Gastroesophageal sphincter (tissue), 4 donors: Measurements from ENCODE around the gene TPI1. TPM values are rescaled to one million over a fixed set of nuclear protein-coding genes. Genes with fewer than 3 reads are reported as not detected.
A peak's percentile ranks its signal among the peaks of the same experiment; 100 is the strongest.

Source experiments
- ATAC-seq: fragments of 150-250 bp; one replicate; pipeline ENCODE4 v1.9.1; 2016; ENCODE audit warnings: mild to moderate bottlenecking, moderate library complexity
- H3K27ac ChIP-seq, 4 donors: fragments of 200-600 bp; sonication (generic) in 3 of 4; 1 replicate in 3 of 4; 2 replicates in 1 of 4; pipeline ENCODE4 v1.5.1; 2016 to 2019
- H3K27me3 ChIP-seq: fragments of 200-600 bp; sonication (generic); one replicate; pipeline ENCODE4 v1.5.1; 2019
- H3K36me3 ChIP-seq, 2 donors: fragments of 200-600 bp; sonication (generic); one replicate each; pipeline ENCODE4 v1.5.1; 2019; ENCODE audit warnings: control low read depth in 1 of 2
- H3K4me1 ChIP-seq, 3 donors: fragments of 200-600 bp; sonication (generic); 1 replicate in 2 of 3; 2 replicates in 1 of 3; pipeline ENCODE4 v1.5.1; 2016 to 2019; ENCODE audit warnings: control low read depth in 2 of 3
- H3K4me3 ChIP-seq, 2 donors: fragments of 200-600 bp; sonication (generic); one replicate each; pipeline ENCODE4 v1.5.1; 2019; ENCODE audit warnings: mild to moderate bottlenecking in 1 of 2, moderate library complexity in 1 of 2
- H3K9me3 ChIP-seq, 3 donors: fragments of 200-600 bp; sonication (generic); one replicate each; pipeline ENCODE4 v1.5.1; 2017 to 2019; ENCODE audit warnings: control low read depth in 2 of 3
- CTCF ChIP-seq, 4 experiments: fragments of 200-600 bp in 2 of 4; fragments of 450-650 bp in 2 of 4; sonication (generic) in 1 of 4; IDR thresholded peaks; one replicate each; pipeline ENCODE4 v1.5.1; 2017 to 2019; ENCODE audit warnings: antibody characterized with exemption in 4 of 4, mild to moderate bottlenecking in 2 of 4, moderate library complexity in 2 of 4
- EP300 ChIP-seq: sonication (generic); formaldehyde crosslinking; IDR thresholded peaks from one replicate; pipeline ENCODE4 v1.6.1; 2017; ENCODE audit warnings: antibody characterized with exemption, mild to moderate bottlenecking
- POLR2A ChIP-seq, 2 donors: fragments of 450-650 bp; IDR thresholded peaks; one replicate each; pipeline ENCODE4 v1.6.1; 2017; ENCODE audit warnings: antibody characterized with exemption in 2 of 2, mild to moderate bottlenecking in 2 of 2, moderate library complexity in 1 of 2
- POLR2AphosphoS5 ChIP-seq: sonication (generic); formaldehyde crosslinking; IDR thresholded peaks from one replicate; pipeline ENCODE4 v1.6.1; 2017; ENCODE audit warnings: antibody characterized with exemption
- WGBS, 2 donors: methylation state at CpG; one replicate each; pipeline ENCODE4 v1.1.5; 2018; ENCODE audit warnings: low coverage in 1 of 2; 5-methylcytosine and 5-hydroxymethylcytosine counted together
- total RNA-seq, 4 donors: library from RNA; depleted of rRNA; stranded (reverse); fragments of >200 nt; gene quantifications; one replicate each; pipeline ENCODE4 v1.1.0, GENCODE V29; 2016

The TPI1 gene
- total RNA-seq, 4 donors from 2014 or later = 324 to 473 (median 392) TPM

GRCh38 chr12:6820166-6820565, 47.2 kb upstream of the TPI1 start:
- Histone ChIP-seq H3K27me3 (peaks cover 31% of the 10 kb centered on the region), H3K27ac (no peak overlapping the region), H3K36me3 (no peaks in the 10 kb centered on the region), H3K9me3 (no peaks in the 10 kb centered on the region), H3K4me1 (peaks cover 0 to 35% (median 17%) of the 10 kb centered on the region in 3 donors), H3K4me3 (no peak overlapping the region)
- no peak for TF ChIP-seq POLR2AphosphoS5
- no peak for TF ChIP-seq EP300
- no peak for TF ChIP-seq POLR2A (IDR thresholded peaks at IDR 0.05)
- TF ChIP-seq CTCF (IDR thresholded peaks at IDR 0.05) = no peak
- ATAC-seq = no peak
- WGBS, 2 donors = 86 to 87% methylated on average over 2 to 4 of the region's 5 CpGs

GRCh38 chr12:6821591-6822425, 45.5 kb upstream of the TPI1 start, which contains the start of gene GPR162:
GPR162 (plus strand) TSS chr12:6821821; CDS start chr12:6823899, 2,078 bp downstream.
- WGBS, 2 donors = 0% methylated on average over 8 of the region's 28 CpGs; no CpG with 5 or more reads in 1 of the 2 donors
- peaks cover 0 to 51% (median 26%) of the 10 kb centered on the region in 3 donors for H3K4me1 ChIP-seq
- no peaks in the 10 kb centered on the region for H3K9me3 ChIP-seq
- no peaks in the 10 kb centered on the region for H3K36me3 ChIP-seq
- peak within 1 kb of the TSS; percentile 35 to 56 for H3K4me3 ChIP-seq
- peak within 1 kb of the TSS in 3 of 4 donors; percentile 63 to 72 (median 64) for H3K27ac ChIP-seq
- H3K27me3 ChIP-seq = peaks cover 31% of the 10 kb centered on the region
- peak; percentile 69 for ATAC-seq
- no peak for TF ChIP-seq POLR2A (IDR thresholded peaks at IDR 0.05)
- no peak for TF ChIP-seq POLR2AphosphoS5
- TF ChIP-seq EP300 = no peak
- no peak for TF ChIP-seq CTCF (IDR thresholded peaks at IDR 0.05)

- H3K27me3 ChIP-seq = peaks cover 31% of the 10 kb centered on the region
- peak overlapping the region in 1 of 2 donors; percentile 56 for H3K4me3 ChIP-seq
- peak overlapping the region in 1 of 4 donors; percentile 72 for H3K27ac ChIP-seq
- no peaks in the 10 kb centered on the region for H3K9me3 ChIP-seq
- H3K36me3 ChIP-seq = no peaks in the 10 kb centered on the region
- no peak for TF ChIP-seq POLR2A (IDR thresholded peaks at IDR 0.05)
- TF ChIP-seq EP300 = no peak
- no peak for TF ChIP-seq CTCF (IDR thresholded peaks at IDR 0.05)
- no peak for TF ChIP-seq POLR2AphosphoS5
- 10 to 38% methylated on average over 3 of the region's 7 CpGs for WGBS, 2 donors
- no peak for ATAC-seq
- H3K4me1 ChIP-seq = peaks cover 0 to 59% (median 33%) of the 10 kb centered on the region in 3 donors
These were observed 44.8 kb upstream of the TPI1 start for GRCh38 chr12:6822426-6823135.

GRCh38 chr12:6823182-6824084, 43.9 kb upstream of the TPI1 start:
- WGBS, 2 donors = 47 to 74% methylated on average over 2 of the region's 12 CpGs
- Histone ChIP-seq H3K36me3 (no peaks in the 10 kb centered on the region), H3K27me3 (peaks cover 31% of the 10 kb centered on the region), H3K27ac (no peak overlapping the region), H3K4me1 (peaks cover 0 to 66% (median 37%) of the 10 kb centered on the region in 3 donors), H3K9me3 (no peaks in the 10 kb centered on the region), H3K4me3 (no peak overlapping the region)
- TF ChIP-seq POLR2A (IDR thresholded peaks at IDR 0.05) = no peak
- TF ChIP-seq CTCF (IDR thresholded peaks at IDR 0.05) = no peak
- TF ChIP-seq POLR2AphosphoS5 = no peak
- no peak for TF ChIP-seq EP300
- no peak for ATAC-seq
